DMS153 (cell line): Measurements from ENCODE around the gene CDH7.

ENCODE experiments used
- DNase-seq: peaks from one replicate; lab custom pipeline; 2025; lab: John Stamatoyannopoulos, UW

CDH7 gene

GRCh38 chr18:65907281-65907680 is 156.5 kb downstream of the CDH7 start:
- DNase-seq, result no peak

GRCh38 chr18:65919018-65919417 is 168.2 kb downstream of the CDH7 start:
- DNase-seq, result no peak

- no peak for DNase-seq
Measured at GRCh38 chr18:65919663-65920062, 168.9 kb downstream of the CDH7 start.

- no peak for DNase-seq
Measured at GRCh38 chr18:65922103-65922502, 171.3 kb downstream of the CDH7 start.

- no peak for DNase-seq
Measured at GRCh38 chr18:65924904-65925303, 174.1 kb downstream of the CDH7 start.

GRCh38 chr18:65934874-65935273 is 184.1 kb downstream of the CDH7 start:
- DNase-seq, result no peak

GRCh38 chr18:65936678-65937077 is 185.9 kb downstream of the CDH7 start:
- DNase-seq, result no peak

- no peak for DNase-seq
Measured at GRCh38 chr18:65937180-65937579, 186.4 kb downstream of the CDH7 start.

GRCh38 chr18:65938592-65939372 is 188.0 kb downstream of the CDH7 start:
- no peak for DNase-seq
